IPS DF 4.7 (cell line): ENCODE measurements around the gene MAPK8IP3.

ENCODE experiments used
- DNase-seq: peaks from one replicate; pipeline ENCODE4 v3.0.0-alpha.2; 2013; ENCODE audit warnings: low spot score; ENCODE audit errors: extremely low read depth

The MAPK8IP3 gene

GRCh38 chr16:1762196-1762878 lies 56.3 kb downstream of the MAPK8IP3 start:
- DNase-seq: no peak

DNA sequence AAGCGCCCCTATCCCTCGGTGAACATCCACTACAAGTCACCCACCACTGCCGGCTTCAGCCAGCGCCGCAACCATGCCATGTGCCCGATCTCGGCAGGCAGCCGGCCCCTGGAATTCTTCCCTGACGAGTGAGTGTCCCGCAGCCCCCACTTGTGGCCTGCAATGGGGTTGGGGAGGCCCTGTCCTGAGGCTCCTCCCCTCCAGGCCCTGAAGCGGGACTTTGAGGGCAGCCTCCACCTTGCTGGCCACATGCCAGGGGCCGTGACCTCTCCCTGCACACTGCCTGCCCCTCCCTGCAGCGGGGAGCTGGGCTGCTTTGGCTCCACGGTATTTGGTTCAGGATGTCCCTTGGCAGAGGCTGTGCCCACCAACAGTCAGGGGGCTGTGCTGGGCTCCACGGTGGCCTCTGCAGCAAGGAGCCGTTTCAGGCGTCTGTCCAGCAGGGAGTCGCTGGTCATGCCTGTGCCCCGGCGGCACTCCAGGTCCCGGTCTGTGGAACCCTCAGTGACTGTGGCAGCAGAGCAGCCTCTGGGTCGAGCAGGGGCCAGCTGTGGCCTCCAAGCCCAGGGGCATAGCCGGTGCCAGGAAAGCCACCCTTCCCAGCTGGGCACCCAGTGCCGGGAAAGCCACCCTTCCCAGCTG lies 57.0 kb downstream of the MAPK8IP3 start:
- DNase-seq: no peak

GRCh38 chr16:1763521-1764511 lies 57.8 kb downstream of the MAPK8IP3 start:
- DNase-seq: no peak

DNA sequence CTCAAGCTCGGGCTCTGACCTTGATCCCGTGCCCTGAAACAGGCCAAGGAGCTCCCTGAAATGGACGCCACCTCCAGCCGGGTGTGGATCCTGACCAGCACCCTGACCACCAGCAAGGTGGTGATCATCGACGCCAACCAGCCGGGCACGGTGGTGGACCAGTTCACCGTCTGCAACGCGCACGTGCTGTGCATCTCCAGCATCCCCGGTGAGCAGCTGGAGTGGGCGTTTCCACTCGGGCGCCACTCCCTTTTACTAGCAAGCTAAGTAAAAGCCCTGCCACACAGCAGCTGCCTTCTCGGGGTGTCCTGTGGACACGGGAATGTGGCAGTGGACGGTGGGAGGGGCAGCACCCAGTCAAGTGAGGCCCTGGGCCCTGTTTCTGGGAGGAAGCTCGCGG lies 59.0 kb downstream of the MAPK8IP3 start:
- no peak for DNase-seq

- DNase-seq: no peak
Observed at GRCh38 chr16:1765826-1766225, 59.8 kb downstream of the MAPK8IP3 start.

GRCh38 chr16:1766231-1766630 lies 60.2 kb downstream of the MAPK8IP3 start:
- no peak for DNase-seq

DNA sequence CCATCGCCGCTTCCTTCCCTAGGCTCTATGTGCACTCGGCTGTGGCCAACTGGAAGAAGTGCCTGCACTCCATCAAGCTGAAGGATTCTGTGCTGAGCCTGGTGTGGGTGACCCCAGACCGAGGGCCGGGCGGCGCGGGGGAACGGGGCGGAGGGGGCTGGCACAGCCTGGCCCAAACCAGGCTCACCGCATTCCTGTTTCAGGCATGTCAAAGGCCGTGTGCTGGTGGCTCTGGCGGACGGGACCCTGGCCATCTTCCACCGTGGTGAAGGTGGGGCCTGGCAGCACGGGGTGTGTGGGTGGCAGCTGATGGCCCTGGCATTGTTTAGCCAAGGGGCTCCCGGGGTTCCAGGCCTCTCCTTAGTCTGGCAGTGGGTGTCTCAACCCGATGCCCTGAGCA lies 60.7 kb downstream of the MAPK8IP3 start:
- no peak for DNase-seq

DNA sequence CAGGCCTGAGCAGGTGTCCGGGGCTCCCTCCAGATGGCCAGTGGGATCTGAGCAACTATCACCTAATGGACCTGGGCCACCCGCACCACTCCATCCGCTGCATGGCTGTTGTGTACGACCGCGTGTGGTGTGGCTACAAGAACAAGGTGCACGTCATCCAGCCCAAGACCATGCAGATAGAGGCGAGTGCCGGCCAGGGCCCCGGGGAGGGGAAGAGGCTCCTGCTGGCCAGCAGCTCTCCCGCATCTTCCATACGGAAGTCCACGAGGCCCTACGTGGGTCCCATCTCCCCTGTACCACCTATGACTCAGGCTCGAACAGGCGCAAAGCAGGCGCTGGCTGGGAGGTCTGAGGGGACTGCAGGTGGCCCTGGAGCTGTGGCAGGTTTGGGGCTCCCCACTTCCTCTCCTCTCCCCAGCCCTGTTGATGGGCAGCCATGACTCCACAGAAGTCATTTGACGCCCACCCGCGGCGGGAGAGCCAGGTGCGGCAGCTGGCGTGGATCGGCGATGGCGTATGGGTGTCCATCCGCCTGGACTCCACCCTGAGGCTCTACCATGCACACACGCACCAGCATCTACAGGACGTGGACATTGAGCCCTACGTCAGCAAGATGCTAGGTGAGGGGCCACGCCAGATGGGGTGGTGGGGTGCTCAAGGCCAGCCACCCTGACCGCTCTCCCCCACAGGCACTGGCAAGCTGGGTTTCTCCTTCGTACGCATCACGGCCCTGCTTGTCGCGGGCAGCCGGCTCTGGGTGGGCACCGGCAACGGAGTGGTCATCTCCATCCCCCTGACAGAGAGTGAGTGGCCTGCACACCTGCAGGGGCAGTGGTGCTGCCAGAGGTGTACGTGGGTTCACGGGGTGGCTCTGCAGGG lies 61.4 kb downstream of the MAPK8IP3 start:
- DNase-seq: no peak

DNA sequence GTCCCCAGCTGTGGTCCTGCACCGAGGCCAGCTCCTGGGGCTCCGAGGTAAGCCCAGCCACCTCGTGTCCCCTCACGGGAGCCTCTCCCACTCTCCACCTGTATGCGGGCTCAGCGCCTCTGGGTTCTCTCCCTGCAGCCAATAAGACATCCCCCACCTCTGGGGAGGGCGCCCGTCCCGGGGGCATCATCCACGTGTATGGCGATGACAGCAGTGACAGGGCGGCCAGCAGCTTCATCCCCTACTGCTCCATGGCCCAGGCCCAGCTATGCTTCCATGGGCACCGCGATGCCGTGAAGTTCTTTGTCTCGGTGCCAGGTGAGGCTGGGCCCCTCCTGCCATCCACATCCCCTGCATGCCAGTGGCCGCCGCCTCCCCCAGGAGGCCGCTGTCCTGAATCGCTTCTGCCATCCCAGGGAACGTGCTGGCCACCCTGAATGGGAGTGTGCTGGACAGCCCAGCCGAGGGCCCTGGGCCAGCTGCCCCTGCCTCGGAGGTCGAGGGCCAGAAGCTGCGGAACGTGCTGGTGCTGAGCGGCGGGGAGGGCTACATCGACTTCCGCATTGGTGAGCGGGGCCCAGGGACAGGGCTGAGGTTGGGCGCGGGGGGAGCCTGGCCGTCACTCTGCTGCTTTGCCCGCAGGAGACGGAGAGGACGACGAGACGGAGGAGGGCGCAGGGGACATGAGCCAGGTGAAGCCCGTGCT lies 62.2 kb downstream of the MAPK8IP3 start:
- no peak for DNase-seq

DNA sequence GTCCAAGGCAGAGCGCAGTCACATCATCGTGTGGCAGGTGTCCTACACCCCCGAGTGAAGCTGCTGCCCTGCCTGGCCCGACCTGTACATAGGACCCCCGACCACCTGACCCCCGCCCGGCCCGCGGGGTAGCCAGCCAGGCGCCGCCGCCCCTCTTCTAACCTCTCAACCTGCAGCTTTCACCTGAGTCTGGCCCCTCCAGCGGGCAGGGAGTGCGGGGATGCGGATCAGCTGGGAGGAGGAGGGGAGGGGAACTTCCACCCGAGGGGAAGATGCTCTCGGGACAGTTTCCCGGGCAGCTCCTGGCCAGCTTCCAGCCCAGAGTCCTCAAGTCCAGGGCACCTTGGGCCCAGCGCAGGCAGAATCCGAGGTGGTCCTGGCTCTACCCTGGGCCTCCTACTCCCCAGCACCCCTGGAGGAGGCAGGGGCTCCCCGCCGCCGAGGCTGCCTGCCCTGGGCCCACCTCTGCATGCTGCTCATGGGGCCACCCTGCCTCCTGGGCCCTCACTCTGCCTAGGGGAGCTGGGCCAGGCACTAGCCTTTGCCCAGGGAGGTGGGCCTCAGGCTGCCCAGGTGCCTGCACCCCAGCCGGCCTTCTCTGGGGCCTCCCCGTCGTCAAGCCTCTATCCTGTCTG lies 62.9 kb downstream of the MAPK8IP3 start:
- no peak for DNase-seq

DNA sequence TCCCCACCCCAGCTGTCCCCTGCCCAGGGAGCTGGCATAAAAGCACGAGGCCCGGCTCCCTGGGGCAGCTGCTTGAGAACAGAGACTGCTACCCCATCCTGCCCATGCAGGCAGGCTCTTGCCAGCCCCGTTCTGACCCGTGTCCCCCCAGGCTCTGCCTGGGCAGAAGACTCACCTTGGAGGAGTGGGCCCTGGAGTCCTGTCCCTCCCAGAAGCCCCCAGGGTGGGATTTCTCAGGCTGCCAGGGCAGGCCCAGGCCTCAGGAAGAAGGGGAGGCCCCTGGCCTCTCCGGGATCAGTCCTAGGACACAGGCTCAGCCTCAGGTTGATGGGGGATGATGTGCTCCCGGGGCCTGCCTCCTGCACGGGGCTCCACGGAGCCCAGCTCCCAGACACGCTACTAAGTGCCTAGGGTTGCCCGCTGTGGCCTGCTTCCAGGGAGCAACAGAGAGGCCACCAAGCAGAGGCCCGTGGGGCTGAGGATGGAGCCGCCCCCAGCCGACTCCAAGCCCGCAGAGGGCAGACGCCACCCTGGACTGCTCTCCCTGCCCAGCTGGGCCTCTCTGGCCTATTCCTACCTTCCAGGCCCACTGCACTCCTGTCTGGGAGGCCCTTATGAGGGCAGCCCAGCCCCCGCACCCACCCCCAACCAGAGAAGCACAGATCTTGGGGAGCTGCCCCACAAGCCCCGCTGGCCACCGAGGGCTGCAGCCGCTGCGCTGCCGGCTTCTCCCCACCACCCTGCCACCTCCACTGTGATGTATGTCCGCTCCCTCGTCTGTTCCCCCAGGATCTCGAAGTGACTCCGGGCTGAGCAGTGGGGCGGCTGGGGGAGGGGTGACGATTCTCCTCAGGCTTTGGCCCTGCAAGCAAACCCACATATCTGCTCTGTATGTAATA lies 63.7 kb downstream of the MAPK8IP3 start:
- DNase-seq: no peak

DNA sequence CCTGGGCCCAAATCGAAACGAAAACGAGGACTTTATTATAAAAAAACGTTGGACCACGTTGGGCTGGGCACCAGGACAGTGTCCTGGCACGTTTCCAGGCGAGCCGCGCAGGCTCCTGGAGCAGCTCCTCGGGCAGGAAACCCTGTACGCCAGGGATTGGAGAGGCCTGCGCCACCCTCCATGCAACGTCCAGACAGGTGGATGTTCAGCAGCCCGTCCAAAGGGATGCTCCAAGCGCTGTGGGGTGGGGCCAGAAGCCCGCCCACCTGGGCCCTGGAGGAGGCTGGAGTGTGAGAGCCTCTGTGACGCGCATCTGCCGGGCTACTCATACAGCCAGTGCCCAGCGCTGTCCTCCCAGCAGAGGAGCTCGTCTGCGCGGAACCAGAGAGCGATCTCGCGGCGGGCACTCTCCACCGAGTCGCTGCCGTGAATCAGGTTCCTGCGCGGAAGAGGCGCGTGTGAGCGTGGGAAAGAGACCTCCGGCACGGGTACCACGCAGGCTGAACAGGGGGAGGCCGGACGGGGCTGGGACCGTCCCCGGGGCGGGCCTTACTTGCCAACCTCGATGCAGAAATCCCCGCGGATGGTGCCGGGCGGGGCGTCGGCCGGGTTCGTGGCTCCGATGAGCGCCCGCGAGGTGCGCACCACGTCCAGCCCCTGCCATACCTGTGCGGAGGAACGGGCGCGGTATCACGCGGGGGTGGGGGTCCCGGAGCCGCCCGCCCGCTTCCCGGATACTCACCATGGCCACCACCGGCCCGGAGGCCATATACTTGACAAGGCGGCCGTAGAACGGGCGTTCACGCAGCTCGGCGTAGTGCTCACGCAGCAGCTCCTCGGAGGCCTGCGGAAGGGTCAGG lies 64.6 kb downstream of the MAPK8IP3 start:
- DNase-seq: no peak

DNA sequence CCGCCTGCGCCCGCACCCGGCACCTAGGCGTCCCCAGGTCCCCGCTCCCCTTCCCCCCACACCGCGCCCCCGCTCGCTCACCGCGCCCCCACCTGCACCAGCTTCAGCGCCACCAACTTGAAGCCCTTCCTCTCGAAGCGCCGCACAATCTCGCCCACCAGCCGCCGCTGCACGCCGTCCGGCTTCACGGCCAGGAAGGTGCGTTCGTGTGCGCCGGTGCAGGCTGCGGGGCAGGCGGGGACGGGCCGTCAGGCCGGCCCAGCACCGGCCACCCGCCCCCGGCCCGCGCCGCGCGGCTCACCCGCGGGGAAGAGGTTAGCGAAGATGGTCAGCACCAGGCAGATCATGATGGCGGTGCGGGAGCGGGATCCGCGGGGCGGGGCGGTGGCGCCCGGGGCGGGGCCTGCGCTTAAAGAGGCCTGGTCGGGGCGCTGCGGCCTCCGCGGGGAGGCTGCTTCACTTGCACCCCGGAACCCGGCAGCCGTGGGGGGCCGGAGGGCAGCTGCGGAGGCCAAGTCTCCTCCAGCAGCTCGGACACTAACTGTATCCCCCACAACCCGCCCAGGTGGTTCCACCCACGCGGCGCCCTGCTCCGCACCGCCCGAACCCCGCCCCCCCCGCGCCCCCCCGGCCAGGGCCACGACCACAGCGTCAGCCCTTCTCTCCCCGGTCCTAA lies 65.3 kb downstream of the MAPK8IP3 start, which contains the start of gene NME3:
Gene NME3, minus strand, starts transcription at position 356 of the 676 bp plus-strand sequence. Its CDS starts 9 bp downstream, at position 347.
- no peak for DNase-seq

DNA sequence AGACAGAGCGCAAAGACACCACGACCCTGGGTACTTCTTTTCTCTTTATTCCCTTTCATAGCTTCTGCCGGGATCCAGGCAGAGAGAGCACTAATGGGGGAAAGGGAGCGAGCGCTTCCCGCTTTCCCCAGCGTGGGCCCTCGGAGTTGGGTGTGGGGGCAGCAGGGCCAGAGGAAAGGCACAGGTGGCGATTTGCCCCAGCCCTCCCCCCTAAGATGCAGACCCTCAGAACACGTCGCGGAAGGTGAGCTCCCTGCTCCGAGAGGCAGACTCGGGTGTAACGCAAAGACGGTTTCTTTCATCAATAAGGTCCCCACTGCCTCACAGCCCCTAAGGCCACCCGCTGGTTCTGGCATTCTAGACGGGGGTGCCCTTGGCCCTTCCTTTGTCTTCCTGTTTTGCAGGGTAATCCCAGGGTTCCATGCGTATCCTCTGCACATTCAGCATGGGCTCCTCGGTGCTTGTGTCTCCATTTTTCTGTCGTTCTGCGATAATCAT lies 65.9 kb downstream of the MAPK8IP3 start:
- no peak for DNase-seq

GRCh38 chr16:1772362-1772907 lies 66.4 kb downstream of the MAPK8IP3 start, which contains the start of gene EME2:
TSS of gene EME2 (plus strand) at chr16:1772810. CDS start at chr16:1773228, 418 bp downstream.
- no peak for DNase-seq

- no peak for DNase-seq
Observed at GRCh38 chr16:1772908-1773702, 67.1 kb downstream of the MAPK8IP3 start, which contains the start of gene MRPS34. TSS of gene MRPS34 (minus strand) at chr16:1773134. CDS start at chr16:1773119, 15 bp downstream.
